GM19397 (cell line): ENCODE measurements around the gene RAB9B.

Experiments used
- ATAC-seq: cut with Tn5 transposase; IDR thresholded peaks from one replicate; pipeline ENCODE4 v1.9.1; 2021; ENCODE audit warnings: mild to moderate bottlenecking, moderate library complexity; ENCODE audit not compliant: unreplicated experiment

The RAB9B gene

DNA sequence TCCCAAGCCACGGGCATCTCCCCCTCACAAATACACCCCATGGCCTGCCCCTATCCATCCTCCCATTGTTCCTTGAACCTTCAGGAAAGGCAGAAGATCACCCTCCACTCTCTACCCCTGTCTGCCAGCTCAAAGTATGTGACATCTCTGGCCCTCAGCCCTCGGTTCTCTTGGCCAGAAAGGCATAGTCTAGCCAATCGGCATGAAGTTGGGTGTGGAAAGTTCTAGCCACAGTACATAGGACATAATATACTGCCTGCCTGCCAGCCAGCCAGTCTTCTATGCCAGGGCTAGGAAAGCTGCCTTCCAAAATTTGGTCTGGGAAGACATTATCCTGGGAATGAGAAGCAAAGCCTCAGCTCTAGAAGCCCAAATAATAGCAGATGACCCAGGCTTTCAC lies 58.6 kb downstream of the RAB9B start:
- ATAC-seq: no peak
